HPDE6-E6E7 (cell line): Measurements from ENCODE around the gene PRSS1.
"Not testable (repeated sequence)": the region's sequence is repeated elsewhere in the genome, so short reads cannot be mapped to it uniquely, and the experiment has no call there.

Experiments used
- DNase-seq: peaks from one replicate; pipeline ENCODE4 v3.0.0; 2011; ENCODE audit warnings: missing footprints; ENCODE audit errors: extremely low spot score

PRSS1 gene

DNA sequence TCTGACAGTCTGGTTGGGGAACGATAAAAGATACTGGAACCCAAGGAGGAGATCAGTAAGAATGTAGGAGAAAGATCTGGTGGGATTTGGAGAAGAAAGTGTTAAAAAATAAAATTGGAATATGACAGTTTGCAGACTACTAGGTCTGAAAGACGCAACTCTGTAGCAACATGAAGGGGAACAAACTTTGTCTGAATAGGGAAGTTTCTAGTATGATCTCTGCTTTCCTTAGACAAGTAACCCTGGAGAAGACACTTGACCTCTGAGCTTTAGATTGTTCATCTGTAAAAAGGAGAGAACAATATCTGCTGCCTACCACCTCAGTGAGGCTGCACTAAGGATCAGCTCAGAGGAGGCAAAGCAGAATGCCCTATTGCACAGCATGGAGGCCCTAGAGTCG, 3.0 kb upstream of the PRSS1 start:
- DNase-seq, result no peak

DNA sequence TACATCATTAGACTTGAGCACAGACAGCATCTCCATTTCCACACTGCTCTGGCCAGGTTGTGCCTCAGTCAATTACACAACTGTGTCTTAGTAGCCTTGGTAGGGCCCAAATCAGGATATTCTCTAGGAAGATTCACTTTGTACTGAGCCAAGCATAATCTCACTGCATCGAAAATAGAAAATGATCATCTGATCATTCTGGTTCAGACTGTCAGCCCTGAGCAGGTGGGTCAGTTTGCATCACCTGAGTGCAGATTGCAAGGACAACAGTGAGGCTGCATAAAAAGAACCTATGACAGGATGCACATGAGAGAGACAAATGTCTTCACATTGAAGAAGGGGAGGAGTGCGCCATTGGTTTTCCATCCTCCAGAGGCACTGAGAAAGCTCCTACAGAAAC, 862 bp upstream of the PRSS1 start:
- DNase-seq, result not testable (repeated sequence)

DNA sequence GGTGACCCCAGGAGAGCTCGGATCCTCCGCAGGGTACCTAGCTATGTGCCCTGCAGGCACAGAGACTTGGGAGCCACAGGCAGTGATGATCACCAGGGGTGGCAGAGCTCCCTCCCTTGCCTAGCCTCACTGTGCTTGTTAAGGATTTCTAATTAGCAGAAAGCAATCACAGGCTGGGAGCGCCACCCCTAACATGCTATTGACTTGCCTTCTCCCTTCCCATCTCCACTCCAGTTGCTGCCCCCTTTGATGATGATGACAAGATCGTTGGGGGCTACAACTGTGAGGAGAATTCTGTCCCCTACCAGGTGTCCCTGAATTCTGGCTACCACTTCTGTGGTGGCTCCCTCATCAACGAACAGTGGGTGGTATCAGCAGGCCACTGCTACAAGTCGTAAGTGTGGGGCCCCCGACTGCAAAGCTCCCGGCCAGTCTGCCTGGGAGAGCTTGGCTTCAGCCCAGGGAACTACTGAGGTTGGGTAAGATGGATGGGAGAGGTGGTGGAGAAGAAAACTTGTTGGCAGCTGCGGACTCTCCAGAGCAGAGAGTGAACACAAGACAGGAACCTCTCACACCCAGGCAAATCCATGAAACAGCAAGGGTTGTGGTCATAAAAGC, 1.2 kb downstream of the PRSS1 start:
- DNase-seq, result no peak

DNA sequence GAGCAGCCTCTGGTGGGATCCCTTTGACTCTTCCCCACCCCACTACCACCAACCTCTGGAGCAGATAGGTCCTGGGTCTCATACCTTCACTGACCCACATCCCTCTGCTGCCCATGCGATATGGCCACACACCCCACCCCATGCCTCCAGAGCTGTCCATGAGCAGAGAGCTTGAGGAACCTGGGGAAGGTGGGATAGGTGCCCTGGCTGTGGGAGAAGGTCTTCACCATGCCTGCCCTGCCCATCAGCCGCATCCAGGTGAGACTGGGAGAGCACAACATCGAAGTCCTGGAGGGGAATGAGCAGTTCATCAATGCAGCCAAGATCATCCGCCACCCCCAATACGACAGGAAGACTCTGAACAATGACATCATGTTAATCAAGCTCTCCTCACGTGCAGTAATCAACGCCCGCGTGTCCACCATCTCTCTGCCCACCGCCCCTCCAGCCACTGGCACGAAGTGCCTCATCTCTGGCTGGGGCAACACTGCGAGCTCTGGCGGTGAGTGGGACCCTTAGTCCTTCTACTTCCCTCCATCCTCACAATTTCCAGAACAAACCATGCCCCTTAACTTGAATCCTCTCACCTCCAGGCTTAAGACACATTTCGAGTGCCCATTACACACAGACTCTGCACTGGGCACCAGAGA, 2.4 kb downstream of the PRSS1 start:
- not testable (repeated sequence) for DNase-seq

DNA sequence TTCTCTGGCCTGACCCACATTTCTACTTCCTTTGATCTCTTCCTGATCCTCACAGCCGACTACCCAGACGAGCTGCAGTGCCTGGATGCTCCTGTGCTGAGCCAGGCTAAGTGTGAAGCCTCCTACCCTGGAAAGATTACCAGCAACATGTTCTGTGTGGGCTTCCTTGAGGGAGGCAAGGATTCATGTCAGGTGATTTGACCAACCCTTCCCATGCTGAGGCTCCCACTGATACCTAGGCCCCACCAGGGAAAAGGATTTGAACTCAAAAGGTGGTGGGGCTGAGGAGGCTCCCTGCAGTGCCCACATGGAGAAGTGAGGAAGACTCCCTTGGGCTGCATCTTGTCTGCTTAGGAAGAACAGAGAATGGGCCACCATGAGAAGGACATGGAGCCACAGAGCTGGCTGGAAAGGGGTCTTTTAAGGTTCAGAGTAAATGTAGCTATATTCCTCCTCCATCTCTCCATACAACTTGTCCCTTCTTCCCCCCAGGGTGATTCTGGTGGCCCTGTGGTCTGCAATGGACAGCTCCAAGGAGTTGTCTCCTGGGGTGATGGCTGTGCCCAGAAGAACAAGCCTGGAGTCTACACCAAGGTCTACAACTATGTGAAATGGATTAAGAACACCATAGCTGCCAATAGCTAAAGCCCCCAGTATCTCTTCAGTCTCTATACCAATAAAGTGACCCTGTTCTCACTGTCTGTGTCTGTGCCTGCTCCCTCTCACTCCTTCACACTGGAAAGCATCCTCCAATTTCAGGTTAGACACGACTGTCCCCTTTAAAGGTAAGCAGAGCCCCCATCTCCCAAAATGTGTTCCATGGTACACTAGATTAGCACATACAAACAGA, 3.3 kb downstream of the PRSS1 start:
- no peak for DNase-seq

DNA sequence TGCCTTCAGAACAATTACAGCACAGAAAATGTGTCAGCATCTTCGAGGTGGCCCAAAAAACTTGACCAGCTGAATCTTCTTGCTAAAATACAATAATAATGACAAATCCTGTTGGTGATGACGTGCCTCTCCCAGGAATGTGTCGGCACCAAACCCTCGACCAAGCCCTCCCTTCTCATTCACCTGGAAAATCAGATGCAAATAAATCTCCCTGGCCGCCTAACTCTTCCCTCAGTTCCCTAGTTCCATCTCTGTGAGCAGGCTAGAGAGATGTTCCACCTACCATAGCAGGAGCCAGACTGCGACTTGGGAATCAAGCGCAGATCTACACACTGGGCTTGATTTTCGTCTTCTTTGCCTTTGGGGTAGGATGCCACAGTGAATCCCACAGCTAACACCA, 4.1 kb downstream of the PRSS1 start:
- no peak for DNase-seq

DNA sequence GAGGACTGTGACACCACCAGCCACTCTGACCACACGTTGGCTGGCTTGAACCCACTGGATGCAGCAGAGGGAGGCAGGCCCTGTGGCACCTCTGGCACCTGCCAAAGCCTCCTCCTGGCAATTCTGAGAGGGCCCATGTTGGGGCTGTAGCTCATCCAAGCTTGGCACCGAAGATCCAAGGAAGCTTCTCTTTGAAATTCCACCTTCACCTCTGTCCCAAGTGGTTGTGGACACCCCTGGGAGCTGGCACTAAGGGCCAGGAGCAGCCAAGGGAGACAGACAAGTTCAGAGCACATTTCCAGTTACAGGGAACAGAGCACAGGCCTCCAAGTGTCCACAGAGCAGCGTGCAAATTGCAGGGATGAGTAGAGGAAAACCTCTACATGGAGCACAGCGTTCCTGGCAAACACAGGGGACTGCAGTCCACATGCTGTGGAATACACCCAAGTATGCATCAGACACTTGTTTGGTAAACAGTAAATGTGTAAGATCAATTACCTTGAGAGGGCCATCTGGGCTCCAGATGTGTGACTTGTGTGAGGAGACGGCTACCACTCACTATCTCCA, 4.7 kb downstream of the PRSS1 start:
- DNase-seq, result not testable (repeated sequence)

DNA sequence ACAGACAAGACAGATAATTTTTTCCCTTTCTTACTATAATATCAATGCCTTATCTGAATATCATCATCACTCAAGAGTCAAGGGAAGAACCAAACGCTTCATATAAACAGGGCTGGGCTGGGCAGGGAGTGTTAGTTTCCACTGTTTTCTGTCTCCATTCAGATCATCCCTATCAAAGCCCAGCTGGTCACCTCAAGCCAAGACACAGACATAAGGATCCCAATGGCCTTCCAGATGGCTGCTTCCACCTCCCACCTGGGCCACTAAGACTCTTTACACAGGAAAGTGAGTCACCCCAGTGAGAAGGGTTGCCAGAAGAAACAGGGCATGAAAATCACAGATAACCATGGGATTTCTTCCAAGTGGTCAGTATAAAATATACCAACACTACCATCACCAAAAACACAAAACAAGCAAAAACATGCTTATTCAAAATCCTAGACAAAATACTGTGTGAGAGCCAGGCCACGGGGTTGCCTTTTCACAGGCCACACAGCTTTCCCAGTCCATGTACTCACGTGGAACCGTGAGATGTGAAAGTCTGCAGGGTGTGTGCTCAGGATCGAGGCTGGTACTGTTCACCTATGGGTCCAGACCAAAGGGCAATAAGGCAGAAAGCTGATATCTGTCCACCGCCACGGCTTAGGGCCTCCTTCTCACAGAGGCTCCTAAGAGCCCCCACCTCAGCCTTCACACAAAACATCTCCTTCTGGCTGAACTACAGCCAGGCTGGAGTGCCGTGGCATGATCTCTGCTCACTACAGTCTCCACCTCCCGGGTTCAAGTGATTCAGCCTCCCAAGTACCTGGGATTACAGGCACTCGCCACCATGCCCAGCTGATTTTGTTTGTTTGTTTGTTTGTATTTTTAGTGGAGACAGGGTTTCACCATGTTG, 5.7 kb downstream of the PRSS1 start:
- no peak for DNase-seq

DNA sequence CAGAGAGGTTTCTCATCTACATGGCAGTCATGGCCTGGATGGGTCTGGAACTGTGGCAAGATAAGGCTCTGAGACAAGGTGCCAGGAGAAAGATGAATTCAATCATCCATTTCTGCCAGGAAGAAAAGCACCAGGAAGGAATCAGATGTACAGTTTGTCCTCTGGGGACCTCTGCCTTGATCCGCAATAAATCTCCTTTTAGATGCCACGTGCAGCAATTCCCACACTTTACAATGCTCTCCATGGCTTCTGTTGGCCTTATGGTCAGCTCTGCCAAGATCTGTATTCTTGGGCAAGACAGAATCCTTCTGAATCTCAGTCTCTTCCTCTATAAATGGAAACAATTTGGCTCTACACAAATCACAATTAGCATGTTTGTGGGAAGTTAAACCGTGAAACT, 9.0 kb downstream of the PRSS1 start:
- not testable (repeated sequence) for DNase-seq

DNA sequence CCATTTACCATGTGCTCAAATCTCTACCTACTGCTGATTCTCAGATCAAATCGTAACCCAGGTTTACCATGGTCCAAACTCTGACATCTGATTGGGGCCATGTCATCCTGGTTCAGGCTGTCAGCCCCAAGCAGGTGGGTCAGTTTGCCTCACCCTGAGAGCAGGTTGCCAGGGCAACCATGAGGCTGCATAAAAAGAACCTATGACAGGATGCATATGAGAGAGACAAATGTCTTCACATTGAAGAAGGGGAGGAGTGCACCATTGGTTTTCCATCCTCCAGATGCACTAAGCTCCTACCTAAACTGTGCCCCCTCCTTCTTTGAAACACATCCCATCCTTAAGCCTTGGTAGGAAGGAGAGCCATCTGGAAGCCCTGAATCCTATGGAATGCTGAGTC, 10.2 kb downstream of the PRSS1 start:
- no peak for DNase-seq

DNA sequence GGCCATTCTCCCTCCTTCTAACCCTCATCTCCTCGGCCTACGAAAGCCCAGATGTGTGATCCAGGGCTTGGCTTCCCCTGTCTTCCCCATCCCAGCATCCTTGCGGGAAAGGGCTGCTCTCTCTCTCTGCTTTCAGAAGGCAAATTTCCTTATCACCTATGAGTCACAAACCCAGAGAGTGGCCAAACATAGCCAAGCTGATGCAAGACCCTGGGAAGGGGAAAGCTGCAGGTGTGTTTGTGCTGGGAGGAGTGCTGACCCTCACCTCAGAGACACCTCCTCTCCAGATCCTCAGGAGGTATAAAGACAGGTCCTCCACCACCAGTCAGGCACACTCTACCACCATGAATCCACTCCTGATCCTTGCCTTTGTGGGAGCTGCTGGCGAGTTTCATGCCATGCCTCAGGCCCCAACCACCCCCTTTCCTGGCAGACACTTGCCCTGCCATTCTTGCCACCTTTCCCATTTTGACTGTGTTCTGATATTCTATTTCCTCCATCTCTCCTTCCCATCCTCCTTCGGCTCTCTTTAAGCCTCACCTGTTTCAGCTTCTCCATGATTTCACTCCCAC, 10.9 kb downstream of the PRSS1 start:
- no peak for DNase-seq

DNA sequence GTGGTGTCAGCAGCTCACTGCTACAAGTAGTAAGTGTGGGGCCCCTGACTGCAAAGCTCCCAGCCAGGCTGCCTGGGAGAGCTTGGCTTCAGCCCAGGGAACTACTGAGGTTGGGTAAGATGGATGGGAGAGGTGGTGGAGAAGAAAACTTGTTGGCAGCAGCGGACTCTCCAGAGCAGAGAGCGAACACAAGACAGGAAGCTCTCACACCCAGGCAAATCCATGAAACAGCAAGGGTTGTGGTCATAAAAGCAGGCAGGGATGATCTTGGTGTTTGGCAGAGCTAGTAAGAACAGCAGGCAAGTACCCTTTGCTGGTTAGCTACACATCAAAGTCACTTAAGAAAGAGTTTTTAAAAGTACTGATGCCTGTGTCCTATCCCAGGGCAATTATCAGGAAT, 12.3 kb downstream of the PRSS1 start:
- DNase-seq, result not testable (repeated sequence)

DNA sequence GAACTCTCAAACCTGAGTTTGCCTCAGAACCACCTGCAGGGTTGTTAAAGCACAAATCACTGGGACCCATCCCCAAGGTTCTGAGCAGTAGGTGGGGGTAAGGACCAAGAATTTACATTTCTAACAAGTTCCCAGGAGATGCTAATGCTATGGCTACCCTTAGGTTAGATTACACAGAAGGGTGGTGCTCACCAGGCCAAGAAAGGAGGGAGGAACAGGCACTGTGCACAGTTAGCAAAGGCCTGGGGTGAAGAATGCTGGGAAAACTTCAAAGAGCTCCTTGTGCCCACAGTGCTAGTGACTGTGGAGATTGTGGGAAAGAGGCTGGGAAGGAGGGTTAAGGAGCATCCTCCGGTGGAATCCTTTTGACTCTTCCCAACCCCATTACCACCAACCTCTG, 12.8 kb downstream of the PRSS1 start:
- DNase-seq, result no peak

DNA sequence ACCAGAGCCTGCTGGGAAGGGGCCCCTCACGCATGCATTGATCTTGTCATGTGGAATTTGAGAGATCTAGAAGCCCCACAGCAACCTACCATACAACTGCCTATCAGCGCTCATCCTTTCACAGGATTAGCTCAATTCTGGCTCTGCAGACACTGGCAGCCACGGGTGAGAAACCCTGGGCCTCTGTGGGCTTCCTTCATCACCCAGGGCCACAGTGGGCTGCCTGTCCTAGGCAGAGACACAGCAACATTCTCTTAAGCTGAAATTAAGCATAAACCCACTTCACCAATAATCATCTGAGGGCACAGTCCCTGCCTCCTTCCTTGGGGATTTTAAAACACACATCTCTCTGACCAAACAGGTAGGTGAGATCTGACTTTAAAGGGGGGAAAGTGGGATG, 18.2 kb downstream of the PRSS1 start:
- DNase-seq, result no peak

DNA sequence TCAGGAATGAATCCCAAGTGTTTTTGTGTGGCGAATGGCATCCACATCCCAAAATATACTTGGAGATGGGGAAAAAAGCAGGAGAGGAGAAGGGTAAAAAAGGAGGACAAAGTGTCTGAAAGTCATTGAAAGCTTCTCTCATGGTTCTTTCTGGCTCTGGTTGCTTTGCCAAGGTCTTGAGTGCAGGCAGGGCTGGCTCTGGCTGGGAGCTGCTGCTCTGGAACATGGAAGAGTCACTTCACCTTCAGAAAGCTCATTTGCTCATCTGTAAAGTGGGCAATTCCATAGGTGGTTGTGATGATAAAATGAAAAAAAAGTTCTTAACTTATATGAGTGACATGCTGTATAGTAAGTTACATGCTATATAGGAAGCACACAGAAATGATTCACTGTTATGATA, 18.6 kb downstream of the PRSS1 start:
- DNase-seq, result no peak

DNA sequence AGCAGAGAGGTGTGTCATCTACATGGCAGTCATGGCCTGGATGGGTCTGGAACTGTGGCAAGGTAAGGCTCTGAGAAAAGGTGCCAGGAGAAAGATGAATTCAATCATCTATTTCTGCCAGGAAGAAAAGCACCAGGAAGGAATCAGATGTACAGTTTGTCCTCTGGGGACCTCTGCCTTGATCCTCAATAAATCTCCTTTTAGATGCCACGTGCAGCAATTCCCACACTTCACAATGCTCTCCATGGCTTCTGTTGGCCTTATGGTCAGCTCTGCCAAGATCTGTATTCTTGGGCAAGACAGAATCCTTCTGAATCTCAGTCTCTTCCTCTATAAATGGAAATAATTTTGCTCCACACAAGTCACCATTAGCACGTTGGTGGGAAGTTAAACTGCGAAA, 19.6 kb downstream of the PRSS1 start:
- DNase-seq, result not testable (repeated sequence)

DNA sequence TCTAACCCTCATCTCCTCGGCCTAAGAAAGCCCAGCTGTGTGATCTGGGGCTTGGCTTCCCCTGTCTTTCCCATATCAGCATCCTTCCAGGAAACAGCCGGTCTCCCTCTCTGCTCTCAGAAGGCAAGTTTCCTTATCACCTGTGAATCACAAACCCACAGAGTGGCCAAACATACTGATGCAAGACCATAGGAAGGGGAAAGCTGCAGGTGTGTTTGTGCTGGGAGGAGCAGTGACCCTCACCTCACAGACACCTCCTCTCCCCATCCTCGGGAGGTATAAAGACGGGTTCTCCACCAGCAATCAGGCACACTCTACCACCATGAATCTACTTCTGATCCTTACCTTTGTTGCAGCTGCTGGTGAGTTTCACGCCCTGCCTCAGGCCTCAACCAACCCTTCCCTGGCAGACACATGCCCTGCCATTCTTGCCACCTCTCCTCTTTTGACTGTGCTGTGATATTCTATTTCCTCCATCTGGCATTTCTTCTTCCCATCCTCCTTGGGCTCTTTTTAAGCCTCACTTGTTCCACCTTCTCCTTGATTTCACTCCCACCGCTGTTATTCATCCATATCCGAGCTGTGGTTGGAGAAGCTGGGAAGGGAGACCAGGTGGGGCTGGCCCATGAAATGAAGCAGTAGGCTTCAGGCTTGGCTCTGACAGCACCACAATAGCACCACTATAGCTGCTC, 21.5 kb downstream of the PRSS1 start, which contains the start of gene PRSS2:
TSS of gene PRSS2 (plus strand) at position 310 of the 692 bp plus-strand sequence. CDS start at position 323, 13 bp downstream.
- DNase-seq, result no peak

DNA sequence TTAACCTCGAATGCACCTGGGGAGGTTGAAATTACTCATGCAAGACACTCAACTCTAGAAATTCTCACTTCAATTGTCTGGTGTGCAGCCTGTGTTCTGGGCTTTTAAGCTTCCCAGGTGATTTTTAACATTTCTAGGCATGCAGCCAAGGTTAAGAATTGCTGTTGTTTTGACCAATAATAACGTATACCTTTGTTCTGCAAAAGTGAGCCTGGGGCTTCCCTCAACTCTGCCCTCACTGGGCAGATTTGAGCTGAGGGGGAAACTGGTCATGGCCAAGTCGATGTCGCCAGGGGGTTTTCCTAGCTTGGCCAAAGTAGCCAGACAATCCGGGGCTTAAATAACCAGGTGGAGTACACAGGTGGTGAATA, 22.1 kb downstream of the PRSS1 start:
- no peak for DNase-seq

DNA sequence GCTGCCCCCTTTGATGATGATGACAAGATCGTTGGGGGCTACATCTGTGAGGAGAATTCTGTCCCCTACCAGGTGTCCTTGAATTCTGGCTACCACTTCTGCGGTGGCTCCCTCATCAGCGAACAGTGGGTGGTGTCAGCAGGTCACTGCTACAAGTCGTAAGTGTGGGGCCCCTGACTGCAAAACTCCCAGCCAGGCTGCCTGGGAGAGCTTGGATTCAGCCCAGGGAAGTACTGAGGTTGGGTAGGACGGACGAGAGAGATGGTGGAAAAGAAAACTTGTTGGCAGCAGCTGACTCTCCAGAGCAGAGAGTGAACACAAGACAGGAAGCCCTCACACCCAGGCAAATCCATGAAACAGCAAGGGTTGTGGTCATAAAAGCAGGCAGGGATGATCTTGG, 22.8 kb downstream of the PRSS1 start:
- no peak for DNase-seq

DNA sequence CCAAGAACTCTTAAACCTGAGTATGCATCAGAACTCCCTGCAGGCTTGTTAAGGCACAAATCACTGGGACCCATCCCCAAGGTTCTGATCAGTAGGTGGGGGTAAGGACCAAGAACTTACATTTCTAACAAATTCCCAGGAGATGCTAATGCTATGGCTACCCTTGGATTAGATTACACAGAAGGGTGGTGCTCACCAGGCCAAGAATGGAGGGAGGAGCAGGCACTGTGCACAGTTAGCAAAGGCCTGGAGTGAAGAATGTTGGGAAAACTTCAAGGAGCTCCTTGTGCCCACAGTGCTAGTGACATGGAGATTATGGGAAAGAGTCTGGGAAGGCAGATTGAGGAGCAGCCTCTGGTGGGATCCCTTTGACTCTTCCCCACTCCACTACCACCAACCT, 23.4 kb downstream of the PRSS1 start:
- DNase-seq, result no peak

DNA sequence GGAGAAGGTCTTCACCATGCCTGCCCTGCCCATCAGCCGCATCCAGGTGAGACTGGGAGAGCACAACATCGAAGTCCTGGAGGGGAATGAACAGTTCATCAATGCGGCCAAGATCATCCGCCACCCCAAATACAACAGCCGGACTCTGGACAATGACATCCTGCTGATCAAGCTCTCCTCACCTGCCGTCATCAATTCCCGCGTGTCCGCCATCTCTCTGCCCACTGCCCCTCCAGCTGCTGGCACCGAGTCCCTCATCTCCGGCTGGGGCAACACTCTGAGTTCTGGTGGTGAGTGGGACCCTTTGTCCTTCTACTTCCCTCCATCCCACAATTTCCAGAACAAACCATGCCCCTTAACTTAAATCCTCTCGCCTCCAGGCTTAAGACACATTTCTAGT, 24.0 kb downstream of the PRSS1 start:
- DNase-seq, result no peak
